Effector memory CD8-positive, alpha-beta T cell (primary cell): Measurements from ENCODE around the gene PCDHA2.
"Not testable (repeated sequence)": the region's sequence is repeated elsewhere in the genome, so short reads cannot be mapped to it uniquely, and the experiment has no call there.

ENCODE experiments used
- ATAC-seq: fragments of 150-1000 bp; cut with Tn5 transposase; replicated peaks from 2 replicates; pipeline ENCODE4 v1.10.0; 2021; ENCODE audit warnings: mild to moderate bottlenecking, moderate library complexity
- DNase-seq, 3 experiments: peaks; one replicate each; pipeline ENCODE4 v3.0.0; 2021
- H3K27ac Mint-ChIP-seq, 2 donors: one replicate each; pipeline ENCODE4 v1.8.0; 2022; ENCODE audit warnings: mild to moderate bottlenecking in 2 of 2, mixed read lengths in 2 of 2, moderate library complexity in 2 of 2
- H3K27me3 Mint-ChIP-seq, 2 donors: one replicate each; pipeline ENCODE4 v1.8.0; 2022; ENCODE audit warnings: mixed read lengths in 2 of 2
- H3K36me3 Mint-ChIP-seq: one replicate; pipeline ENCODE4 v1.8.0; 2022; ENCODE audit warnings: mild to moderate bottlenecking, moderate library complexity, mixed read lengths; ENCODE audit not compliant: insufficient read depth
- H3K4me1 Mint-ChIP-seq, 2 donors: one replicate each; pipeline ENCODE4 v1.8.0; 2022; ENCODE audit warnings: low read depth in 2 of 2, mixed read lengths in 2 of 2
- H3K4me3 Mint-ChIP-seq, 2 donors: one replicate each; pipeline ENCODE4 v1.8.0; 2022; ENCODE audit warnings: mild to moderate bottlenecking in 2 of 2, mixed read lengths in 2 of 2, moderate library complexity in 2 of 2
- H3K9me3 Mint-ChIP-seq, 2 donors: one replicate each; pipeline ENCODE4 v1.8.0; 2022; ENCODE audit warnings: mixed read lengths in 2 of 2

Gene PCDHA2

GRCh38 chr5:140828362-140828737 lies 33.7 kb downstream of the PCDHA2 start:
- Mint-ChIP-seq H3K36me3 (no peaks in the 10 kb centered on the region), H3K27ac (no peak overlapping the region), H3K4me3 (no peak overlapping the region), H3K9me3 (no peaks in the 10 kb centered on the region), H3K4me1 (no peaks in the 10 kb centered on the region), H3K27me3 (peaks cover 24 to 31% of the 10 kb centered on the region in 2 donors)
- DNase-seq (no peak), ATAC-seq (no peak)

GRCh38 chr5:140829511-140830501 lies 35.2 kb downstream of the PCDHA2 start:
- peaks cover 24 to 43% of the 10 kb centered on the region in 2 donors for H3K27me3 Mint-ChIP-seq
- not testable (repeated sequence) for H3K9me3 Mint-ChIP-seq, DNase-seq, ATAC-seq, H3K27ac Mint-ChIP-seq, H3K4me1 Mint-ChIP-seq, H3K36me3 Mint-ChIP-seq, H3K4me3 Mint-ChIP-seq

- ATAC-seq (no peak), DNase-seq (no peak)
- H3K27me3 Mint-ChIP-seq = peaks cover 15 to 24% of the 10 kb centered on the region in 2 donors
- H3K27ac Mint-ChIP-seq = no peak within 1 kb of the TSS
- no peaks in the 10 kb centered on the region for H3K9me3 Mint-ChIP-seq
- no peaks in the 10 kb centered on the region for H3K36me3 Mint-ChIP-seq
- H3K4me3 Mint-ChIP-seq = no peak within 1 kb of the TSS
- H3K4me1 Mint-ChIP-seq = no peaks in the 10 kb centered on the region
Measured at GRCh38 chr5:140833993-140834392, 39.3 kb downstream of the PCDHA2 start, which contains the start of gene PCDHA7. Gene PCDHA7, plus strand, starts transcription at chr5:140834269. Its CDS starts 115 bp downstream, at chr5:140834384.

GRCh38 chr5:140834439-140835008 lies 39.9 kb downstream of the PCDHA2 start:
- not testable (repeated sequence) for ATAC-seq, H3K4me3 Mint-ChIP-seq

GRCh38 chr5:140835622-140836510 lies 41.2 kb downstream of the PCDHA2 start:
- Mint-ChIP-seq H3K4me3 (no peak overlapping the region), H3K9me3 (no peaks in the 10 kb centered on the region), H3K27me3 (peaks cover 24 to 30% of the 10 kb centered on the region in 2 donors), H3K36me3 (no peaks in the 10 kb centered on the region), H3K4me1 (no peaks in the 10 kb centered on the region), H3K27ac (no peak overlapping the region)
- no peak for DNase-seq
- no peak for ATAC-seq

More at GRCh38 chr5:140834439-140835008, 39.9 kb downstream of the PCDHA2 start:
- not testable (repeated sequence) for H3K4me1 Mint-ChIP-seq, H3K36me3 Mint-ChIP-seq, H3K9me3 Mint-ChIP-seq, DNase-seq, H3K27ac Mint-ChIP-seq
- peaks cover 16 to 28% of the 10 kb centered on the region in 2 donors for H3K27me3 Mint-ChIP-seq

GRCh38 chr5:140840978-140841962 lies 46.6 kb downstream of the PCDHA2 start, which contains the start of gene PCDHA8:
Gene PCDHA8, plus strand, starts transcription at chr5:140841187. Its CDS starts 135 bp downstream, at chr5:140841322.
- Mint-ChIP-seq H3K27ac (no peak within 1 kb of the TSS), H3K27me3 (peaks cover 14 to 15% of the 10 kb centered on the region in 2 donors), H3K36me3 (no peaks in the 10 kb centered on the region), H3K4me1 (no peaks in the 10 kb centered on the region), H3K9me3 (no peaks in the 10 kb centered on the region), H3K4me3 (no peak within 1 kb of the TSS)
- no peak for DNase-seq
- ATAC-seq = no peak

- Mint-ChIP-seq H3K4me1 (no peaks in the 10 kb centered on the region), H3K36me3 (no peaks in the 10 kb centered on the region), H3K4me3 (no peak overlapping the region), H3K27me3 (peaks cover 23 to 32% of the 10 kb centered on the region in 2 donors), H3K9me3 (no peaks in the 10 kb centered on the region), H3K27ac (no peak overlapping the region)
- DNase-seq = no peak
- ATAC-seq = no peak
Measured at GRCh38 chr5:140842798-140843733, 48.4 kb downstream of the PCDHA2 start.
